ENCODE results near the gene FAM50B.

GRCh38 chr6:3862038-3862437, 12.9 kb downstream of the FAM50B start:
- TF ChIP-seq CTCF (IDR thresholded peaks at IDR 0.05; ENCODE audit: low read depth, low read length, poor library complexity, severe bottlenecking) (no peak), EZH2phosphoT487 (IDR thresholded peaks at IDR 0.05; ENCODE audit: borderline replicate concordance, low read length) (no peak)
